ENCODE data around the gene STK11IP. TPM values are rescaled to one million over a fixed set of nuclear protein-coding genes. Genes with fewer than 3 reads are reported as not detected.

Gene STK11IP, protein sequence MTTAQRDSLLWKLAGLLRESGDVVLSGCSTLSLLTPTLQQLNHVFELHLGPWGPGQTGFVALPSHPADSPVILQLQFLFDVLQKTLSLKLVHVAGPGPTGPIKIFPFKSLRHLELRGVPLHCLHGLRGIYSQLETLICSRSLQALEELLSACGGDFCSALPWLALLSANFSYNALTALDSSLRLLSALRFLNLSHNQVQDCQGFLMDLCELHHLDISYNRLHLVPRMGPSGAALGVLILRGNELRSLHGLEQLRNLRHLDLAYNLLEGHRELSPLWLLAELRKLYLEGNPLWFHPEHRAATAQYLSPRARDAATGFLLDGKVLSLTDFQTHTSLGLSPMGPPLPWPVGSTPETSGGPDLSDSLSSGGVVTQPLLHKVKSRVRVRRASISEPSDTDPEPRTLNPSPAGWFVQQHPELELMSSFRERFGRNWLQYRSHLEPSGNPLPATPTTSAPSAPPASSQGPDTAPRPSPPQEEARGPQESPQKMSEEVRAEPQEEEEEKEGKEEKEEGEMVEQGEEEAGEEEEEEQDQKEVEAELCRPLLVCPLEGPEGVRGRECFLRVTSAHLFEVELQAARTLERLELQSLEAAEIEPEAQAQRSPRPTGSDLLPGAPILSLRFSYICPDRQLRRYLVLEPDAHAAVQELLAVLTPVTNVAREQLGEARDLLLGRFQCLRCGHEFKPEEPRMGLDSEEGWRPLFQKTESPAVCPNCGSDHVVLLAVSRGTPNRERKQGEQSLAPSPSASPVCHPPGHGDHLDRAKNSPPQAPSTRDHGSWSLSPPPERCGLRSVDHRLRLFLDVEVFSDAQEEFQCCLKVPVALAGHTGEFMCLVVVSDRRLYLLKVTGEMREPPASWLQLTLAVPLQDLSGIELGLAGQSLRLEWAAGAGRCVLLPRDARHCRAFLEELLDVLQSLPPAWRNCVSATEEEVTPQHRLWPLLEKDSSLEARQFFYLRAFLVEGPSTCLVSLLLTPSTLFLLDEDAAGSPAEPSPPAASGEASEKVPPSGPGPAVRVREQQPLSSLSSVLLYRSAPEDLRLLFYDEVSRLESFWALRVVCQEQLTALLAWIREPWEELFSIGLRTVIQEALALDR
- total RNA-seq (2021; ENCODE audit: unreplicated experiment) (45.0 TPM), Bru-seq, nascent RNA (percentile 56 among the genes with signal in this experiment), BruChase-seq, experiment 1, labeled RNA remaining after a 6-hour chase (percentile 78 among the genes with signal in this experiment), BruChase-seq, experiment 2, labeled RNA remaining after a 2-hour chase (percentile 69 among the genes with signal in this experiment)
- polyA plus RNA-seq (2012): 31.1 and 34.8 TPM in 2 replicates
- long read RNA-seq, partial matches to known transcripts: 20 of 44 reads
- long read RNA-seq, other reads (novel, unspliced or antisense): 18 of 44 reads

DNA sequence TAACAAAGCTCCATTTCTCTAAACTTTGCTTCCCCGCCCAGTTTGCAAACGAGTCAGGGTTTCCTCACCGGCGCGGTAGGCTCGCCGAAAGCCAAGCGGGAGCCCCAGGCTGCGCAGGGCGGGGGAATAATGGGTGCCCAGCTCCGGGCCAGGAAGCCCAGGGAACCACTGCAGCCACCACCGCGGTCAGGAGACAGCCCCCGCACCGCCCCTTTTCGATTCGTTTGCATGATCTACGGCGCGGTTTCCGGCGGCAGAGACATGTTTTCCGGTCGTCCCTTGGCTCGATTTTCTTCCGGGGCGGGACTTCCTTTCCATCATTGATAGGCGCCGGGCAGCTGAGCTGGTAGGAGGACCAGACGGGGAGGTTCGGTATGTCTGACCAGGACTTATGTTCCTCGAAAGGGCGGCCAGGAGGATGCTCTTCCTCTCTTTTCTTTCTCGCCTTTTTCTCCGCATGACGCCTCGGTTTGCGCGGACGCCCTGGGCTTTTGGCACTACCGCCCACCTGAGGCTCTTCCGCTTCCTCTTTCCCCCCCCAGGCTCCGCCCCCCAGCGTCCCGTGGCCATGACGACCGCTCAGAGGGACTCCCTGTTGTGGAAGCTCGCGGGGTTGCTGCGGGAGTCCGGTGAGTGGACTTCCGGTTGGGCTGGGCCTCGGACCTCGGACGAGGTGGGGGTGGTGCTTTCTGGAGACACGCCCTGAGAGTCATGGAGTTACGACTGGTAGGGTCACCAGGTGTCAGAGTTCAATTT lies at the start of gene STK11IP:
Gene STK11IP (plus strand): TSS at position 306 of the 756 bp plus-strand sequence. CDS start 263 bp downstream, at position 569.
- peak within 1 kb of the TSS; percentile 94 to 95 for H3K4me3 ChIP-seq (replicated peaks in 1 of 2; ENCODE audit: low read depth in 1 of 2, low read length in 2 of 2)
- no peaks in the 10 kb centered on the region for H3K27me3 ChIP-seq (ENCODE audit: insufficient read depth, low read length)
- RAD21 ChIA-PET (ENCODE audit: low non-redundant PET in 1 of 2, low total read pairs in 2 of 2, uncharacterized antibody in 2 of 2, unreplicated experiment in 2 of 2): interaction anchor here (1.1 to 1.3 kb wide), 2 partner anchors 45 to 56 kb away, joined by 3 read pairs; no protein-coding TSS in a partner anchor
- peak within 1 kb of the TSS; percentile 86 for H3K27ac ChIP-seq (ENCODE audit: low read depth, low read length)
- intact Hi-C loops (cut with micrococcal nuclease): loop anchor here (2.0 kb wide), 2 partner anchors 55 to 91 kb away; partner anchors contain the start of gene CHPF
- 0 out of 4 replicates have a peak, but pooled peaks cover 0 to 7% of the 10 kb centered on the region in 2 experiments for H3K36me3 ChIP-seq (ENCODE audit: control insufficient read depth in 1 of 2, insufficient read depth in 2 of 2, low read length in 2 of 2)
- DNase-seq (ENCODE audit: low read depth, low spot score): peak; percentile 95
- no TSS peak for BruUV-seq (replicated peaks)
- peak within 1 kb of the TSS; percentile 79 for H2AFZ ChIP-seq (ENCODE audit: low read depth, low read length, poor library complexity, severe bottlenecking)
- H3K79me2 ChIP-seq (ENCODE audit: insufficient read depth, low read length): peaks cover 9% of the 10 kb centered on the region; the same call in 1 of the 2 replicates
- no peaks in the 10 kb centered on the region for H3K9me2 ChIP-seq (ENCODE audit: insufficient read depth)
- CTCF ChIA-PET: interaction anchor here (0.8 to 1.0 kb wide), 3 partner anchors 38 to 102 kb away, joined by 3 to 4 read pairs (median 3); no protein-coding TSS in a partner anchor
- ATAC-seq: peak; percentile 95
- H3K9me3 ChIP-seq (ENCODE audit: control insufficient read depth in 1 of 2, insufficient read depth in 1 of 2, low read depth in 1 of 2, low read length in 2 of 2): no peaks in the 10 kb centered on the region
- POLR2A ChIA-PET: interaction anchor here (0.6 to 2.0 kb wide), 2 partner anchors 76 to 88 kb away, joined by 5 to 6 read pairs; no protein-coding TSS in a partner anchor
- no peaks in the 10 kb centered on the region for H4K20me1 ChIP-seq (ENCODE audit: insufficient read depth)
- H3K4me1 ChIP-seq (ENCODE audit: control insufficient read depth in 1 of 2, insufficient read depth in 2 of 2, low read length in 2 of 2): peaks cover 8 to 28% of the 10 kb centered on the region in 2 experiments; a peak in 3 of 4 replicates
- peak within 1 kb of the TSS; percentile 94 for H3K9ac ChIP-seq (ENCODE audit: low read length)
- H3K4me2 ChIP-seq (ENCODE audit: low read length): peak within 1 kb of the TSS; percentile 93
- TF ChIP-seq REST (IDR thresholded peaks at IDR 0.05; ENCODE audit: low read depth) (no peak), POLR2AphosphoS5 (IDR thresholded peaks at IDR 0.05; ENCODE audit: low read depth, low read length) (peak; percentile 97), ELF1 (IDR thresholded peaks at IDR 0.05; ENCODE audit: borderline replicate concordance, low read depth) (peak; percentile 96), FOSL1 (IDR thresholded peaks at IDR 0.05; ENCODE audit: low read depth) (no peak), CTCF (IDR thresholded peaks at IDR 0.05 in 2 of 3, conservative IDR thresholded peaks at IDR 0.05 in 1 of 3; ENCODE audit: borderline replicate concordance in 1 of 3, insufficient read depth in 1 of 3, low read depth in 2 of 3, low read length in 2 of 3) (no peak), TCF7L2 (IDR thresholded peaks at IDR 0.05; ENCODE audit: borderline replicate concordance, extremely low read depth, insufficient read depth, insufficient read length) (peak; percentile 13), POLR2A (IDR thresholded peaks at IDR 0.05; ENCODE audit: borderline replicate concordance, extremely low read depth, insufficient read depth, insufficient read length) (peak; percentile 76), CEBPB (IDR thresholded peaks at IDR 0.05; ENCODE audit: low read depth) (no peak), SP1 (IDR thresholded peaks at IDR 0.05; ENCODE audit: low read depth) (peak; percentile 78; the same call in 1 of the 2 replicates), YY1 (IDR thresholded peaks at IDR 0.05; ENCODE audit: extremely low read depth, insufficient replicate concordance, low read depth, low read length) (peak; percentile 83), CBX3 (IDR thresholded peaks at IDR 0.05; ENCODE audit: low read depth) (no peak; the same call in 1 of the 2 replicates), JUND (IDR thresholded peaks at IDR 0.05) (no peak), ZFX (IDR thresholded peaks at IDR 0.05) (no peak)
- TF ChIP-seq, protein P1, sequence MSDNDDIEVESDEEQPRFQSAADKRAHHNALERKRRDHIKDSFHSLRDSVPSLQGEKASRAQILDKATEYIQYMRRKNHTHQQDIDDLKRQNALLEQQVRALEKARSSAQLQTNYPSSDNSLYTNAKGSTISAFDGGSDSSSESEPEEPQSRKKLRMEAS (IDR thresholded peaks at IDR 0.05): peak; percentile 87

All from HCT116 (cell line).